Mammary epithelial cell (primary cell): ENCODE data around the gene TMEM167B.

Experiments
- EZH2 ChIP-seq: IDR thresholded peaks from 2 replicates; pipeline ENCODE4 v1.6.1; 2012; ENCODE audit warnings: low read length, inconsistent platforms, borderline replicate concordance
- TF ChIP-seq, protein P1 (sequence below), 2 donors: IDR thresholded peaks in 1 of 2; conservative IDR thresholded peaks in 1 of 2; 2 replicates each; pipeline ENCODE4 v1.5.1; 2011 to 2012; ENCODE audit warnings: inconsistent platforms in 2 of 2, low read length in 2 of 2, mild to moderate bottlenecking in 2 of 2, control low read depth in 1 of 2, low read depth in 1 of 2; ENCODE audit not compliant: insufficient read depth in 1 of 2; ENCODE audit errors: extremely low read depth in 1 of 2

DNA sequence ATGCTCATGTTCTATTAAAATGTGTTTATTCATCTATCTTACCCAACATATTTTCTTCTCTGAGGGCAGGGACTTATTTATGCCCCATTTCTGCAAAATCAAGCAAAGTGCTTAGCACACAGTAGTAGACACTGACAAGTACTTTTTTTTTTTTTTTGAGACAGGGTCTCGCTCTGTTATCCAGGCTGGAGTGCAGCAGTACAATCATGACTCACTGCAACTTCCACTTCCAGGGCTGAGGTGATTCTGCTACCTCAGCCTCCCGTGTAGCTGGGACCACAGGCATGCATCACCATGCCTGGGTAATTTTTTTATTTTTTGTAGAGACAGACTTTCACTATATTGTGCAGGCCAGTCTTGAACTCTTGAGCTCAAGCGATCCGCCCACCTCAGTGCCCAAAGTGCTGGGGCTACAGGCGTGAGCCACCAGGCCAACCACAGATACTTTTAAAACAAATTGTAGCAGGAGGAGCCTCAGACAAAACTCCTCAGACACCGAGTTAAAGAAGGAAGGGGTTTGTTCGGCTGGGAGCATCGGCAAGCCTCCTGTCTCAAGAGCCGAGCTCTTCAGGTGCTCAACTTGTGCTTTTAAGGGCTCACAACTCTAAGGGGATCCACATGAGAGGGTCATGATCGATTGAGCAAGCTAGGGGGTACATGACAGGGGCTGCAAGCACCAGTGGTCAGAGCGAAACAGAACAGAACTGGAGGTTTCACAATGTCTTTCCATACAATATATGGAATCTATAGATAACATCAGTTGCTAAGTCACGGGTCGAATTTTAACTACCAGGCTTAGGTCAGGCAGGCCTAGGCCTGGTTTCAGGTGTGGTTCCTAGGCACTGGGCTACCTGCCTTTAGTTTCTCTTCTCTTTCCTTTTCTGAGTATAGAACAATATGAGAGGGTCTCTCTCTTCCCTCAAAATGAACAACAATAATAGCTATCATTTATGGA, 5.7 kb upstream of the TMEM167B start:
- TF ChIP-seq, protein P1, sequence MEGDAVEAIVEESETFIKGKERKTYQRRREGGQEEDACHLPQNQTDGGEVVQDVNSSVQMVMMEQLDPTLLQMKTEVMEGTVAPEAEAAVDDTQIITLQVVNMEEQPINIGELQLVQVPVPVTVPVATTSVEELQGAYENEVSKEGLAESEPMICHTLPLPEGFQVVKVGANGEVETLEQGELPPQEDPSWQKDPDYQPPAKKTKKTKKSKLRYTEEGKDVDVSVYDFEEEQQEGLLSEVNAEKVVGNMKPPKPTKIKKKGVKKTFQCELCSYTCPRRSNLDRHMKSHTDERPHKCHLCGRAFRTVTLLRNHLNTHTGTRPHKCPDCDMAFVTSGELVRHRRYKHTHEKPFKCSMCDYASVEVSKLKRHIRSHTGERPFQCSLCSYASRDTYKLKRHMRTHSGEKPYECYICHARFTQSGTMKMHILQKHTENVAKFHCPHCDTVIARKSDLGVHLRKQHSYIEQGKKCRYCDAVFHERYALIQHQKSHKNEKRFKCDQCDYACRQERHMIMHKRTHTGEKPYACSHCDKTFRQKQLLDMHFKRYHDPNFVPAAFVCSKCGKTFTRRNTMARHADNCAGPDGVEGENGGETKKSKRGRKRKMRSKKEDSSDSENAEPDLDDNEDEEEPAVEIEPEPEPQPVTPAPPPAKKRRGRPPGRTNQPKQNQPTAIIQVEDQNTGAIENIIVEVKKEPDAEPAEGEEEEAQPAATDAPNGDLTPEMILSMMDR (conservative IDR thresholded peaks at IDR 0.05 in 1 of 2, IDR thresholded peaks at IDR 0.05 in 1 of 2; ENCODE audit: extremely low read depth in 1 of 2, insufficient read depth in 1 of 2, low read depth in 1 of 2, low read length in 2 of 2): no peak
- TF ChIP-seq EZH2: no peak
